Measurements from ENCODE around the gene IGFN1.
"Not testable (repeated sequence)": the region's sequence is repeated elsewhere in the genome, so short reads cannot be mapped to it uniquely, and the experiment has no call there.

IGFN1 gene

GRCh38 chr1:201255479-201256362 lies 65.1 kb downstream of the IGFN1 start:
- no peak overlapping the region for H3K27ac ChIP-seq

GRCh38 chr1:201258132-201258531 lies 67.5 kb downstream of the IGFN1 start:
- not testable (repeated sequence) for H3K27ac ChIP-seq

More at GRCh38 chr1:201255479-201256362, 65.1 kb downstream of the IGFN1 start:
- no peak for TF ChIP-seq CTCF (IDR thresholded peaks at IDR 0.05)
- TF ChIP-seq ZFX (IDR thresholded peaks at IDR 0.05; ENCODE audit: borderline replicate concordance) = no peak

- TF ChIP-seq ZFX (IDR thresholded peaks at IDR 0.05; ENCODE audit: borderline replicate concordance) (no peak), CTCF (IDR thresholded peaks at IDR 0.05) (no peak)
- no peak overlapping the region for H3K27ac ChIP-seq
These were observed 68.2 kb downstream of the IGFN1 start for GRCh38 chr1:201258763-201259230.

- TF ChIP-seq ZFX (IDR thresholded peaks at IDR 0.05; ENCODE audit: borderline replicate concordance) (no peak), CTCF (IDR thresholded peaks at IDR 0.05) (no peak)
These were observed 69.0 kb downstream of the IGFN1 start for GRCh38 chr1:201259476-201260235.

GRCh38 chr1:201260236-201260590 lies 69.6 kb downstream of the IGFN1 start:
- H3K27ac ChIP-seq = no peak overlapping the region
- no peak for TF ChIP-seq ZFX (IDR thresholded peaks at IDR 0.05; ENCODE audit: borderline replicate concordance)
- TF ChIP-seq CTCF (IDR thresholded peaks at IDR 0.05) = no peak

More at GRCh38 chr1:201259476-201260235, 69.0 kb downstream of the IGFN1 start:
- H3K27ac ChIP-seq = no peak overlapping the region

- TF ChIP-seq CTCF (IDR thresholded peaks at IDR 0.05) (no peak), ZFX (IDR thresholded peaks at IDR 0.05; ENCODE audit: borderline replicate concordance) (no peak)
- H3K27ac ChIP-seq = no peak overlapping the region
These were observed 70.2 kb downstream of the IGFN1 start for GRCh38 chr1:201260648-201261311.

GRCh38 chr1:201261771-201262547 lies 71.3 kb downstream of the IGFN1 start:
- no peak for TF ChIP-seq ZFX (IDR thresholded peaks at IDR 0.05; ENCODE audit: borderline replicate concordance)
- TF ChIP-seq CTCF (IDR thresholded peaks at IDR 0.05) = no peak
- H3K27ac ChIP-seq = no peak overlapping the region

All from 22Rv1 (cell line).